ENCODE measurements around the gene DNAJC3. TPM values are rescaled to one million over a fixed set of nuclear protein-coding genes. Genes with fewer than 3 reads are reported as not detected.

Gene DNAJC3
- total and polyA plus RNA-seq, 2 of the 13 experiments (the other 11 are each of a cell fraction or from before 2014, with no cell fraction given): 10.4 to 48.2 TPM

DNA sequence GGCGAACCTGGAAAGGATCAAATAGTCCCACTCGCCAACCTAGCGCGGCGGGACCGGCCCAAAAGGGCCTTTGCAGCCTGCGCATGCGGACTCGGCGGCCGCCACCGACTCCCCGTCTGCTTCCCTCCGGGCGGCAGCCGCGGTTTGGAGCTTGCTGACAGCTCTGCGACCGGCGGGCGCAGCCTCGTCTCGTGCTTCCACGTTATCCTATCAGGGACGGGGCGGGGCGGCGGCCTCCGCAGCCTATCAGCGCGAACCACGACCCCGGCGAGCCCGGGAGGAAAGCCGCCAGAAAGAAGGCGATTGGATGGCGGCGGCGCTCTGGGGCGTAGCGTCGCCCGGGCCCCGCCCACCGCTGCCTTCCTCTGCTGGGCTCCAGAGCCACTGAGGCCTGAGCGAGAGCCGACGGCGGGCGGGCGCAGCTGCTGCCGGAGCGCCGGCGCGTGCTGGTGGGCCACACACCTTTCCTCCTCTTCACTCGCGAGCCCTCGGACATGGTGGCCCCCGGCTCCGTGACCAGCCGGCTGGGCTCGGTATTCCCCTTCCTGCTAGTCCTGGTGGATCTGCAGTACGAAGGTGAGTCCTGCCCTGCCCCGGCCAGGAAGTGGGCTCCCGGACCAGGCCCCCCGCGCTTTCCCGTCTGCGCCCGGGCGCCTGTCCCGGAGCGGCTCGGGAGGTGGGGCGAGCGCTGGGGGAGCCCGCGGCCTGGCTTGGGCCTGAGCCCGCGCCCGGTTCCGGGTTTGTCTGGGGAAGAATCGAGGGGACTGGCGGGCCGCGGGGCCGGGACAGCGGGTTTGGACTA, at the start of gene DNAJC3 (continued):
- TF ChIP-seq, protein P1, sequence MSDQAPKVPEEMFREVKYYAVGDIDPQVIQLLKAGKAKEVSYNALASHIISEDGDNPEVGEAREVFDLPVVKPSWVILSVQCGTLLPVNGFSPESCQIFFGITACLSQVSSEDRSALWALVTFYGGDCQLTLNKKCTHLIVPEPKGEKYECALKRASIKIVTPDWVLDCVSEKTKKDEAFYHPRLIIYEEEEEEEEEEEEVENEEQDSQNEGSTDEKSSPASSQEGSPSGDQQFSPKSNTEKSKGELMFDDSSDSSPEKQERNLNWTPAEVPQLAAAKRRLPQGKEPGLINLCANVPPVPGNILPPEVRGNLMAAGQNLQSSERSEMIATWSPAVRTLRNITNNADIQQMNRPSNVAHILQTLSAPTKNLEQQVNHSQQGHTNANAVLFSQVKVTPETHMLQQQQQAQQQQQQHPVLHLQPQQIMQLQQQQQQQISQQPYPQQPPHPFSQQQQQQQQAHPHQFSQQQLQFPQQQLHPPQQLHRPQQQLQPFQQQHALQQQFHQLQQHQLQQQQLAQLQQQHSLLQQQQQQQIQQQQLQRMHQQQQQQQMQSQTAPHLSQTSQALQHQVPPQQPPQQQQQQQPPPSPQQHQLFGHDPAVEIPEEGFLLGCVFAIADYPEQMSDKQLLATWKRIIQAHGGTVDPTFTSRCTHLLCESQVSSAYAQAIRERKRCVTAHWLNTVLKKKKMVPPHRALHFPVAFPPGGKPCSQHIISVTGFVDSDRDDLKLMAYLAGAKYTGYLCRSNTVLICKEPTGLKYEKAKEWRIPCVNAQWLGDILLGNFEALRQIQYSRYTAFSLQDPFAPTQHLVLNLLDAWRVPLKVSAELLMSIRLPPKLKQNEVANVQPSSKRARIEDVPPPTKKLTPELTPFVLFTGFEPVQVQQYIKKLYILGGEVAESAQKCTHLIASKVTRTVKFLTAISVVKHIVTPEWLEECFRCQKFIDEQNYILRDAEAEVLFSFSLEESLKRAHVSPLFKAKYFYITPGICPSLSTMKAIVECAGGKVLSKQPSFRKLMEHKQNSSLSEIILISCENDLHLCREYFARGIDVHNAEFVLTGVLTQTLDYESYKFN (CRISPR knock-in tag; conservative IDR thresholded peaks at IDR 0.05): peak; percentile 35
- TF ChIP-seq SOX5 (CRISPR knock-in tag; IDR thresholded peaks at IDR 0.05; ENCODE audit: borderline replicate concordance) (peak; percentile 23; the same call in 1 of the 2 replicates), ZNF446 (CRISPR knock-in tag; IDR thresholded peaks at IDR 0.05) (0 out of 2 replicates have a peak, but pooled peaks have one; percentile 25), ZNF24 (IDR thresholded peaks at IDR 0.05) (no peak), CEBPZ (IDR thresholded peaks at IDR 0.05; ENCODE audit: low read length) (no peak), KDM1A (CRISPR knock-in tag; IDR thresholded peaks at IDR 0.05) (no peak), CSRNP2 (CRISPR knock-in tag; conservative IDR thresholded peaks at IDR 0.05; ENCODE audit: low read depth) (no peak), MTA1 (CRISPR knock-in tag; IDR thresholded peaks at IDR 0.05; ENCODE audit: borderline replicate concordance) (0 out of 2 replicates have a peak, but pooled peaks have one; percentile 19), ZNF543 (CRISPR knock-in tag; IDR thresholded peaks at IDR 0.05) (no peak), MEF2D (CRISPR knock-in tag; IDR thresholded peaks at IDR 0.05) (no peak), FOXJ3 (CRISPR knock-in tag; IDR thresholded peaks at IDR 0.05; ENCODE audit: borderline replicate concordance) (no peak; the same call in 1 of the 2 replicates), ZKSCAN1 (IDR thresholded peaks at IDR 0.05; ENCODE audit: low read length) (no peak), ZNF496 (CRISPR knock-in tag; IDR thresholded peaks at IDR 0.05; ENCODE audit: insufficient replicate concordance) (no peak), ZNF232 (CRISPR knock-in tag; IDR thresholded peaks at IDR 0.05; ENCODE audit: borderline replicate concordance) (peak; percentile 54; the same call in 1 of the 2 replicates), ZNF878 (CRISPR knock-in tag; IDR thresholded peaks at IDR 0.05) (0 out of 2 replicates have a peak, but pooled peaks have one; percentile 80), ZNF430 (CRISPR knock-in tag; IDR thresholded peaks at IDR 0.05) (peak; percentile 92; the same call in 1 of the 2 replicates), ZFP41 (CRISPR knock-in tag; IDR thresholded peaks at IDR 0.05; ENCODE audit: borderline replicate concordance) (peak; percentile 45; the same call in 1 of the 2 replicates)
- TF ChIP-seq, protein P2, sequence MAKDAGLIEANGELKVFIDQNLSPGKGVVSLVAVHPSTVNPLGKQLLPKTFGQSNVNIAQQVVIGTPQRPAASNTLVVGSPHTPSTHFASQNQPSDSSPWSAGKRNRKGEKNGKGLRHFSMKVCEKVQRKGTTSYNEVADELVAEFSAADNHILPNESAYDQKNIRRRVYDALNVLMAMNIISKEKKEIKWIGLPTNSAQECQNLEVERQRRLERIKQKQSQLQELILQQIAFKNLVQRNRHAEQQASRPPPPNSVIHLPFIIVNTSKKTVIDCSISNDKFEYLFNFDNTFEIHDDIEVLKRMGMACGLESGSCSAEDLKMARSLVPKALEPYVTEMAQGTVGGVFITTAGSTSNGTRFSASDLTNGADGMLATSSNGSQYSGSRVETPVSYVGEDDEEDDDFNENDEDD (CRISPR knock-in tag; IDR thresholded peaks at IDR 0.05; ENCODE audit: borderline replicate concordance): peak; percentile 80; the same call in 1 of the 2 replicates
